Umbilical cord (tissue), 2 donors: ENCODE measurements around the gene FAM43B. TPM values are rescaled to one million over a fixed set of nuclear protein-coding genes. Genes with fewer than 3 reads are reported as not detected.

Source experiments
- DNase-seq: peaks from one replicate; pipeline ENCODE4 v3.0.0-alpha.2; 2015; ENCODE audit warnings: low spot score
- total RNA-seq: library from RNA; depleted of rRNA; stranded (reverse); fragments of >200 nt; gene quantifications from one replicate; pipeline ENCODE4 v1.2.3, GENCODE V29; 2014; ENCODE audit warnings: low replicate concordance; ENCODE audit not compliant: insufficient read depth

FAM43B gene
- total RNA-seq, 1 donor from 2014 or later = 0.48 TPM

- peak; percentile 80 for DNase-seq
Observed at GRCh38 chr1:20589331-20590278, 37.2 kb downstream of the FAM43B start.

GRCh38 chr1:20590306-20590777 is 38.0 kb downstream of the FAM43B start:
- peak; percentile 30 for DNase-seq

- DNase-seq = no peak
Observed at GRCh38 chr1:20593756-20594155, 41.4 kb downstream of the FAM43B start.

GRCh38 chr1:20594746-20595145 is 42.4 kb downstream of the FAM43B start:
- no peak for DNase-seq

GRCh38 chr1:20596106-20596505 is 43.7 kb downstream of the FAM43B start:
- DNase-seq = no peak

- DNase-seq = peak; percentile 8
Observed at GRCh38 chr1:20597650-20598049, 45.3 kb downstream of the FAM43B start.

GRCh38 chr1:20600156-20600555 is 47.8 kb downstream of the FAM43B start:
- DNase-seq = no peak

GRCh38 chr1:20601129-20601825 is 48.9 kb downstream of the FAM43B start:
- no peak for DNase-seq

- no peak for DNase-seq
Observed at GRCh38 chr1:20602851-20603450, 50.6 kb downstream of the FAM43B start.

GRCh38 chr1:20603504-20604464 is 51.4 kb downstream of the FAM43B start:
- no peak for DNase-seq

Other genes with a start within 250 kb of the FAM43B start
- 4.6 TPM for gene CAMK2N1, start 66.4 kb upstream of the FAM43B start, total RNA-seq
- 13.5 TPM for gene MUL1, start 44.4 kb upstream of the FAM43B start, total RNA-seq
- not detected for gene CDA, start 36.5 kb downstream of the FAM43B start, total RNA-seq
- gene PINK1, start 80.9 kb downstream of the FAM43B start, total RNA-seq = 61.9 TPM
- gene DDOST, start 108.8 kb downstream of the FAM43B start, total RNA-seq = 246 TPM
- not detected for gene KIF17, start 165.4 kb downstream of the FAM43B start, total RNA-seq
- 0.96 TPM for gene SH2D5, start 180.1 kb downstream of the FAM43B start, total RNA-seq
- gene HP1BP3, start 234.7 kb downstream of the FAM43B start, total RNA-seq = 393 TPM